Motor neuron (in vitro differentiated cells): ENCODE data around the gene LRMDA. TPM values are rescaled to one million over a fixed set of nuclear protein-coding genes. Genes with fewer than 3 reads are reported as not detected.

Experiments used
- total RNA-seq, 8 experiments: library from RNA; unstranded; fragments of 300-600 nt; gene quantifications; 2 replicates each; pipeline versions ENCODE4 v1.2.3 to v1.2.4, GENCODE V29; 2022

LRMDA gene
- total RNA-seq, 8 experiments from 2014 or later: 0.85 to 5.4 (median 2.2) TPM; not detected in 1

Other genes with a start within 250 kb of the LRMDA start
- 100 to 1,000 TPM; 198 to 262 (median 230) TPM for gene VDAC2, start 220.8 kb upstream of the LRMDA start, total RNA-seq
- 10 to 100 TPM in 6 of 8 experiments, 1 to 10 TPM in 2; 5.5 to 19.1 (median 12.8) TPM for gene COMTD1, start 195.7 kb upstream of the LRMDA start, total RNA-seq
- gene ZNF503, start 29.9 kb upstream of the LRMDA start, total RNA-seq: 10 to 100 TPM in 5 of 8 experiments, 1 to 10 TPM in 3; 1.3 to 30.3 (median 19.0) TPM